Measurements from ENCODE around the gene ACSL3.
A peak's percentile ranks its signal among the peaks of the same experiment; 100 is the strongest.
"Not testable (repeated sequence)": the region's sequence is repeated elsewhere in the genome, so short reads cannot be mapped to it uniquely, and the experiment has no call there.

The ACSL3 gene

DNA sequence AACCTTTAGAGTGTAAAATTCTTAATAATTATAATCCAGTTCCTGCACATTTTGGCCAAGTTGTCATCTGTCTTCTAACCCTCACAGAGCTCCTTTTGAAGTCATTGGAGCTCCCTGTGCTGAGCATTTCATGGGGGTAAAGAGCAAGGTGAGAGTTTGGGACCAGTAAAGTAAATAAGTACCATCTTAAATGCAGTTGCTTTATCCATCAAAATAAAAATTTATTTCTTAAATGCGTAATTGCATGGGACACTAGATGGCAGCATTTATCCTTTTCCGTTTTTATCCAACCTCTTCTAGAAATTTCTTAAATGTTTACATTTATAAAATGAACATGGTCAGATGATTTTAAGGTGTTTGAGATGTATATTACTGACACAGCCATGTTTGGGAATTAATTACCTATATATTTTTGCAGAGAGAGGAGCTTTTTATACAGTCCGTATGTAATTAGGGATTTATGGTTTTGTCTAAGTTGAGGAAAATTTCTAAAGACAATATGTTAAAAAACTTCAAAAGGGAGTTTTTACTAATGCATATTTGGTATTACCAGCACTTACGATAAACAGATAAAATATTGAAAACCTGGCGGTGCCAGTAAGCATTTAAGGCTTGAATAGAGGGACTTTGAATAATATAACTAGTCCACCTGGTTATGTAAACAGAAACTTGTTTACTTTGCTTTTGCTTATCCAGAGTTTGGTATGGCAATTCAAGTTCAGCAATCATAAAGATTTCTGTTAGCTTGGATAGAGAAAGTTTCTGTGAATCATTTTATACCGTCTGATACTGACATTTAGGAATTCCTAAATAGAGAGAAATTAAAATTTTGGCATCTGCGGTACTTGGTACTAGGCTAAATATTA lies 54.5 kb downstream of the ACSL3 start:
- DNase-seq, result no peak

DNA sequence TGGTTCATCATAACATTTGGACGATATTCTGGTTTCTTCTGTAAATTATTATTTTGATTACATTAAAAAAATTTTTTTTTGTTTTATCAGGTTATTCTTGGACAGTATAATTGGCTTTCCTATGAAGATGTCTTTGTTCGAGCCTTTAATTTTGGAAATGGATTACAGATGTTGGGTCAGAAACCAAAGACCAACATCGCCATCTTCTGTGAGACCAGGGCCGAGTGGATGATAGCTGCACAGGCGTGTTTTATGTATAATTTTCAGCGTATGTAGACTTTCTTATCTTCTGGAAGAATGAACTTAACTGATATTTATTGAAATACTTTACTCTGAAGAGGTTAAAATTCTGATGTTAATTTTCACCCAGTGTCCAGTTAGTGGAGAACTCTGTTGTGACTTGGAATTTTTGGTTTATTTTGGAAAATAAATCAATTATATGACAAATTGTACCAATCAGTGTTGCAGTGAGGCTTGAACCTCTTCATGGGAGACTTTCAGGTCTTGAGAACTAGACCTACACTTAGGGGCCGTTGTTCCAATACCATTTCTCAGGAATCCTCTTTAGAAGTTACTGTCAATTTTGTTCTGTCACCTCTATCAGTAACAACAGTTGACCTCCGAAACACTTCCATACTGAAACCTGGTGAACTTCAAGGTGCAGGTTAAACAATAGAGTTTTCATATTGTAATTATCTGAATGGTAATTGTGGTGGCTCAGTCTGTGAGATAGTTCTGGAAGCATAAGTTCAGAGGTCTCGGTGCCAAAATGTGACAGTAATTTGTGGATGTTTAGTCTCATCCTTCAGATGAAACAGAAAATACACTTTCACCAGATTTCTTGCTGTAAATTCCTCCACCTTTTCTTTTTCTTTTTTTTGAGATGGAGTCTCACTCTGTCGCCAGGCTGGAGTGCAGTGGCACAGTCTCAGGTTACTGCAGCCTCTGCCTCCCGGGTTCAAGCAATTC lies 55.7 kb downstream of the ACSL3 start:
- DNase-seq, result no peak

DNA sequence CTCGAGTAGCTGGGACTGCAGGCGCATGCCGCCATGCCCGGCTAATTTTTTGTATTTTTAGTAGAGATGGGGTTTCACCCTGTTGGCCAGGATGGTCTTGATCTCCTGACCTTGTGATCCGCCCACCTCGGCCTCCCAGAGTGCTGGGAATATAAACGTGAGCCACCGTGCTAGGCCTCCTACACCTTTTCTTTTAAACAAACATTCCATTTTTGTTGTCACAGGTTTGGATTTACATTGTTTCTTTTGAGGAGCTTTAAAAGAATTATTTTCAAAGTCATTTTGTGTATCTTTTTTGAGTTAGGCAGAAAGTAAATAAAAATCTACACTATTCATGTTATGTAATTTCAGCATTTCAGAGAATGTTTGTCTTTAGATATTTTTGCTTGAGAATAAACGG lies 56.4 kb downstream of the ACSL3 start:
- DNase-seq, result not testable (repeated sequence)

DNA sequence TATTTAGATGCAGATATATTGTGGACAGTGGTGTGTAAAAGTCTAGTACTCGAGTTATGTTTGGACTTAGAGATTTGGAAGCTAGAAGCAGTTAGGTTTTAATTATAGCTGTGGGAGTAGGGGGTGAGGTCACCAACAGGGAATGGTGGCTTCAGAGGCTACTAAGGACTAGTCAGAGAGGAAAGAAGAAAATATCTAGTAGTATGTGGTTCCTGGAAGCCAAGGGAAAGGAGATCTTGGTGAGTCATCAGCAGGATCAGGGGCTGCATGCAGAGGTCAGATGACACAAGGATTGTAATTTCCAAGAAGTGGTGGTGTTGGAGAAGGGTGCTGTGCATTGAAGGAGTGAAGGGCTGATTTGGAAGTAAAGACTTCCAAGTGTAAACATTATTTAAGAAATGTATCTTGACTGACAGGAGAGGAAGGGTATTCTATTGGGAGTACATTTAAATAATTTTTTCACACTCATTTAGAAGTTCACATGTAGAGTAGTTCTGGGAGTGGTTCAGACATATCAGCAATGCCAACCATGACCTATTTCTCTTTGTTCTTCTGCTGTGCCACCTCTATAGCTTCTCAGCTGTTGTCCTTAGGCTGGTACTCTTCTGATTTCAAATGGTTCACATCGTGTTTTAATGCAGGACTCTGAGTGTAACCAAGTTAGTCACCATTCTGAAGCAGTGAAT lies 59.1 kb downstream of the ACSL3 start:
- DNase-seq, result no peak

DNA sequence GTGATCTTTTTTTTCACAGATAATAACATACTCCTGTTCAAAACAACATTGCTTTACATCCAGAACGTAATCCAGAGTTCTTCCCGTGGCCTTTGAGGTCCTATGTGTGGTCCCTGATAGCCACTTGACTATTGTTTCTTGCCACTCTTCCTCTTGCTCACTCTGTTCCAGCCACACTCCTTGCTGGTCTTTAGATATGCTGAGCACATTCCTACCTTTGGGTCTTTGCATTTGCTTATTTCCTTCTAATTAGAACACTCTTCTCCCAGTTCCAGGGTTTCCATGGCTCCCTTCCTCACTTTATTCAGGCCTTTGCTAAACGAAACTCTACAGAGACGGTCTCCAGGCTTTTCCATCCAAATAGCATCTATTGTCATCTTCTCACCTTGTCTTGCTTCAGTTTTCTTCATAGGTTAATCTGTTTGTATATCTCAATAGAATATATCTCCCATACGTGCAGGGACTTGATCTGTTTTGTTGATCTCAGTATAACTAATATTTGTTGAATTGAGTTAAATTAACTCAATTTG lies 59.9 kb downstream of the ACSL3 start:
- no peak for DNase-seq

DNA sequence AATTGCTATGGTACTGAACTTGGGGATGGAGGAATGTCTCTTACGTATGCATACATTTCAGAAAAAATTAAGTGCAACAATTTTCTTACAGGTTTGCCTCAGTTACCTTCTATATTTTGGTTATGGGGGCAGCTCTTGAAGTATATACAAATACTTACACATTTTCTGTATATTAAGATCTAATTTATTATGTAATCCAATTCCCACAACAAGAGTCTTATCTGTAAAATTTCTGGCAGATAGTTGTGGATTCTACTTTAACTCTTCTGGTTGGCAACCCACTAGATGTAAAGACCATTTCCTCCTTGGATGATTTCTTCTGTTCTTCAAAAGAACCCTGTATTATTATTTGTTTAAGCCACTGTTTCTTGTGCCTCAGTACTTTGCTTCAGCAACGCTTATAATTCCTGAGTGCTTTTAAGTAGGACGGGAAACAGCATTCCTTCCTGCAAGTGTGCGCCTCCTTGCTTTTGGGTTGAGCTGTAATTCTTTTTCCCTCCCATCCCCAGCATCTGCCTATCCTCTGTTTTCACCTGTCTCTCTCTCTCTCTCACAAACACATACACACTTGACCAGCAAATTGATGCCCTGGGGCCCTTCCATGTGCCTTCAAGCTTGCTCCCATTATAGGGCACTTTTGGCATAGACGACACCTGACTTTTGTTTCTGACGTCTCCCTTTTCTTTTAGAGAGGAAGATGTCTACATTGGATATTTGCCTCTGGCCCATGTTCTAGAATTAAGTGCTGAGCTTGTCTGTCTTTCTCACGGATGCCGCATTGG lies 61.4 kb downstream of the ACSL3 start:
- DNase-seq, result no peak

DNA sequence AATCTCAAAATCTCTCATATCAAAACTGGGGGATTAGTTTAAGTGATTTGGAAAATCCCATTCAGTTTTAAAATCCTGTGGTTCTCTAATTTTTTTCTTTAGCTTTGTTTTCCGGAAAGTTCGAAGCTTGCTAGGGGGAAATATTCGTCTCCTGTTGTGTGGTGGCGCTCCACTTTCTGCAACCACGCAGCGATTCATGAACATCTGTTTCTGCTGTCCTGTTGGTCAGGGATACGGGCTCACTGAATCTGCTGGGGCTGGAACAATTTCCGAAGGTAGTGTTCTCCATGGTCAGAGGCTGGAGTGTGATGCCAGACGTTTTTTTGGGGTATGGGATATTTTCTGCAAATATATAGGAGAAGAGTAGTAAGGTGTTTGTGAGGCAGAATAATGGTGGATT lies 66.1 kb downstream of the ACSL3 start:
- no peak for DNase-seq

DNA sequence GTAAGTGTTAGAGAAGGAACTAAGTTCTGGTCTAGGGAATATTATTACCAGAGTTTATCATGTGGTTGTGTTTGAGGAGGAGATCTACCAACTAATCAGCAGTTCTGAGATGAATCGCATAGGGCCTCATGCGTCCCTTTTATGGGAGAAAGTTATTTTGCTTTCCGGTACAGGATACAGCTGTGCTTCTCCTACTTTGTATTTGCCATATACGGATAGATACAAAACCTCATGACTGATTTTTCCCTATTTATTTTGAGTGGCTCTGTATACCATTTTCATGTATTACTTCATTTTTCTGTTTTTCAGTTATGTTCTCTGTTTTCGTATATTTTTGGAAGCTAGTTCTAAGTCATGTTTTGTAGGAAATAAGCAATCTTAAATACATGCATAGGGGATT lies 66.8 kb downstream of the ACSL3 start:
- no peak for DNase-seq

DNA sequence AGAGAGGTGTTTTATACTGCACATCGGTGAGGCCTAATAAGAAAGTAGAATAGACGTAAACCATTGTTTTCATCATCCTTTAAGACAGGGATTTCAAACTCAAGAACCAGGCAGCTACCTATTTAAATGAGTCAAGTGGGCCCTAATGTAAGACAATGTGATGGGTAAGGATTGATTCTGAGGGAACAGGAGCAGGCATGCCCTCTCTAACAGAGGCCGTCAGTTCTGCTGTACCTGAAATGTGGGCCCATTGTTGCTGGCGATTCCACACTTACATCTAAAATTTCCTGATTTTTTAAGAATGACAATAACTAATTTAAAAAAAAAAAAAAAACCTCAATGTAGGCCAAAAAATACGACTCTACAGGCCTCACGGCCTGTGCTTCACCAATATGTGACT lies 67.5 kb downstream of the ACSL3 start:
- DNase-seq, result no peak

DNA sequence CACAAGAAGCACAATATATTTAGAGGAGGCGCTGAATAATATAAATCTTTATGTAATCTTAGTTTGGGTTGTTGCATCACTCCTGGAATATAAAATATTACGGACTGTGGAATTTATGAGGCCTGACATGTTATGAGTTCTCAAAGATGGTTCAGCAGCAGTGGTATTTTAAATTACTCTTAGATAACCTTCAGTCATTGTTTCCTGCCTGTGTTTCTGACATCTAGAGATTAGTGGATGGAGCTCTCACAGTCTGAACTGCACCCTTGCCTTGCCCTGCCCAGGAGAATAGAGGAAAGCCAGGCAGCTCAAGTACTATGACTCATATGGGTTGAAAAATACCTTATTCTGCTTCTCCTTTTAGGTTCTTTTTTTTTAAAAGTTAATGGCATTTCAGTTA lies 70.0 kb downstream of the ACSL3 start:
- DNase-seq, result no peak

DNA sequence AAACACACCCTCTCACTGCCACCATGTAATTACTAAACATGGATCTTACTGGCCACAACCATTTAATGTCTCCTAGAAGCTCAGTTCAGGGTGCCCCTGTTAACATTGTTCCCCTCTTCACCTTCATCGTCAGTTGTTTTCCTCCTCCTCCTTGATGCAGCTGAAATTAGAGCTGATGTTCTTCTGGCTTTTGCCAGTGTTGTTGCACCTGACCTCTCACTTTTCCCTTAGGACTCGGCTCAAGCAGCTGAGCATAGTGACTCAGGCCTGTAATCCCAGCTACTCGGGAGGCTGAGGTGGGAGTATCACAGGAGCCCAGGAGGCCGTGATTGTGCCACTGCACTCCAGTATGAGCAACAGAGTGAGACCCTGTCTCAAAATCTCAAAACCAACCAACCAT lies 70.8 kb downstream of the ACSL3 start:
- no peak for DNase-seq

DNA sequence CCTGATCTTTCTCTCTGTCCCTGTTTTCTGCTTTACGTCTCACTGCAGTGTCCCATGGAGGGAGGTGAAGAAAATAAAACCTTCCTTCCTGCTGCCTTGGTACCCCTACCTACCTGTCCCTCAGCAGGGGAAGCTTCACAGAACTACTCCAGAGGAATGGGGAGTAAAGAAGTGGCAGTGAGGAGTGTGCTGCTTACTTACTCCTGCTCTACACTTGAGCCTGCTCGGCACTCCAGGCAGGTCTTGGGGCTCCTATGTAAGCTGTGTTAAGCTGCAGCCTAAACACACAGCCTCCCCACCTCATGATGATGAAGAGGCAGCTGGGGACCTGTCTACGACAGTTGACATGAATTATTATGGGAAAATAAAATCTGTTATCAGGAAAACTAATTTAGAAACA lies 72.6 kb downstream of the ACSL3 start:
- DNase-seq, result no peak

DNA sequence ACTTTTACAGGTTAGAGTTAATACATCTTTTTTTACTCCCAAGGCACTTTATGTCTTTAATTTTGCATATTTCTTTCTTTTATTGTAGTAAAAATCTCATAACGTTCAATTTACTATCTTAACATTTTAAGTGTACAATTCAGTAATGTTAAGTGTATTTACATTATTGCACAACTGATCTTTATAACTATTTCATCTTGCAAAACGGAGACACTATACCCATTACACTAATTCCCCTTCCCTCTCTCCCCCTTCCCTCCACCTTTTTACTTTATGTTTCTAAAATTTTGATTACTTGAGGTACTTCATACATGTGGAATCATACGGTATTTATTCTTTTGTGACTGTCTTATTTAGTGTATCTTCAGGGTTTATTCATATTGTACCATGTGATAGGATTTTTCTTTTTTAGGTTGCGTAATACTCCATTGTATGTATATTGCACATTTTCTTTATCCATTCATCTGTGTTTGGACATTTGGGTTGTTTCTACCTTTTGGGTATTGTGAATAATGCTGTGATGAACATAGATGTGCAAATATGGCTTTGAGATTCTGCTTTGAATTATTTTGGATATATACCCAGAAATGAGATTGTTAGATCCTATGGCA lies 75.0 kb downstream of the ACSL3 start:
- no peak for DNase-seq

DNA sequence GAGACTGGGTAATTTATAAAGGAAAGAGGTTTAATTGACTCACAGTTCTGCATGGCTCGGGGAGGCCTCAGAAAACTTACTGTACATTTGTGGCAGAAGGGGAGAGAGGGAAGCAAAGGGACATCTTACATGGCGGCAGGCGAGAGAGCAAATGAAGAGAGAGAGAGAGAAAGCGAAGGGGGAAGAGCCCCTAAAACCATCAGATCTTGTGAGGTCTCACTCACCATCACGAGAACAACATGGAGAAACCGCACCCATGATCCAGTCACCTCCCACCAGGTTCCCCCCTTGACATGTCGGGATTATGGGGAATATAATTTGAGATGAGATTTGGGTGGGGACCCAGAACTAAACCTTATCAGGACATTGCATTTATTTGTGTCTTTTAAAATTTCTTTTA lies 75.9 kb downstream of the ACSL3 start:
- DNase-seq, result no peak

DNA sequence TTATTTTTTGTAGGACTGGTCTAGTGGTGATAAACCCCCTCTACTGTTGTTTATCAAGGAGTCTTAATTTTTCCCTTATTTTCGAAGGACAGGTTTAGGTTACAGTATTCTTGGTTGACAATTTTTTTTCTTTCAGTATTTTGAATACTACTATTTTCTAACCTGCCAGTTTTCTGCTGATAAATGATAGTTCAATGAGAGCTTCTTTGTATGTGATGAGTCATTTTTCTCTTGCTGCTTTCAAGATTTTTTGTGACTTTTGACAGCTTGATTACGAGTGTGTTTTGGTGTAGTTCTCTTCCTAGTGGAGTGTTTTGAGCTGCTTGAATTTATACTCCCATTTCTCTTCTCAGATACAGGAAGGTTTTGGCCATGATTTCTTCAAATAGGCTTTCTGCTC lies 77.5 kb downstream of the ACSL3 start:
- no peak for DNase-seq

DNA sequence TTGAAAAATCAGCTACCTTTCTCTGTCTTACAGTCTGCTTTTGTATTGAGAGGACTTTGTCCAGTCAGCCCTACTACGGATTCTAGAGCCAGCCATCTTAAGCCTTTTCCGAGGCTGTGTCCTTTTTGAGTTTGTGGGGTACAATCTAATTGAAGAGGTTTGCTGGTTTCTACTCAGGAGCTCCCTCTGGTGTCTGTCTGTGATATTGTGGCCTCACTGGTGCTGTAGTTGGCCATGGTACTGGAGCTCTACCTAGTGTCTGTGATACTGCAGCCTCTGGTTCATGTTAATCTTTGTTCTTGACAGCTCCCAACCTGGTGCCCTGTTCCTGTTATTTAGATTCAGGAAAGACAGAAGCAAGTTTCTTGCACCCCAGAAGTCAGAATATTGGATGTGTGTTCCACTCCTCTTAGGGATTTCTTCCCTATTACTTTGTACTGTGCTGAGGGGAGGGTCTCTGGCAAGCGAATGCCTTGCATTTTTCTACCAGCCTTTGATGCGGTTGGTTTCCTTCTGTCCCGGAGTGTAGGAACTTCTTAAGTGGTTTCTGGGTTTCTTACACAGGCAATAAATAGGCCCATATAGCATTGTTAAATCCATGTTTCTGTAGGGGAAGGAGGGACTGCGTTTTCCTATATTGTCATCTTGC lies 78.5 kb downstream of the ACSL3 start:
- peak; percentile 64 for DNase-seq

DNA sequence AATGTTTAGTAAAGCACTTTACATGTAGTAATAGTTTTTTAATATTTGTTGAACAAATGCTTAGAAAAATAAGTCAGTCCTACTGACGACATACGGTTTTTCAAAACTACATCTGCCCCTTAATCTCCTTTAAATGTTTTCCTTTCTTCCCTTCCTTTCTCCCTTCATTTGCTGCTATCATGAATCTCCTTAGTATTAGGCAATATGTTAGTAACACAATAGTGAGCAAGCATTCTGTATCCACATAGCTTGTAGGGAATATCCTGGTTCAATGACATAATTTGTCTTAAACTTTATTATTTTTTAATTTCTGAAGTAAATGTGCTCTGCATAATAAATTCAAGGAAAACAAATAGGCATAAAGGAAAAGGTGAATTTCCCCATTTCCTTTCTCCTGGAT lies 79.1 kb downstream of the ACSL3 start:
- no peak for DNase-seq

DNA sequence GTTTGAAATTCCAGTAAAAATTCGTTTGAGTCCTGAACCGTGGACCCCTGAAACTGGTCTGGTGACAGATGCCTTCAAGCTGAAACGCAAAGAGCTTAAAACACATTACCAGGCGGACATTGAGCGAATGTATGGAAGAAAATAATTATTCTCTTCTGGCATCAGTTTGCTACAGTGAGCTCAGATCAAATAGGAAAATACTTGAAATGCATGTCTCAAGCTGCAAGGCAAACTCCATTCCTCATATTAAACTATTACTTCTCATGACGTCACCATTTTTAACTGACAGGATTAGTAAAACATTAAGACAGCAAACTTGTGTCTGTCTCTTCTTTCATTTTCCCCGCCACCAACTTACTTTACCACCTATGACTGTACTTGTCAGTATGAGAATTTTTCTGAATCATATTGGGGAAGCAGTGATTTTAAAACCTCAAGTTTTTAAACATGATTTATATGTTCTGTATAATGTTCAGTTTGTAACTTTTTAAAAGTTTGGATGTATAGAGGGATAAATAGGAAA lies 80.7 kb downstream of the ACSL3 start:
- DNase-seq, result no peak

DNA sequence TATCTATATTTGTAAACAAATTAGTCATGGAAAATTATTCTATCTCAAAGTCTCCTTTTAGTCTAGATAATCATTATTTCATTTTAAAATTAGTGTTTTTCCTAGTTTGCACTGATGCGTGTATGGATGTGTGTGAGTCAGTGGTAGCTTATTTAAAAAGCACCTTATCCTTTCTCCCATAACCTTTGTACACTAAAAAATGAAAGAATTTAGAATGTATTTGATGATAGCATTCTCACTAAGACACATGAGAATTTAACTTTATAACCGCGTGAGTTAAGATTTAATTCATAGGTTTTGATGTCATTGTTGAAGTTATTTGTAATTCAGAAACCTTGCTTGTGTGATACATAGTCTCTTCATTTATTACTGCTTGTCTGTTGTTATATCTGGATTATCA lies 81.7 kb downstream of the ACSL3 start:
- DNase-seq, result no peak

DNA sequence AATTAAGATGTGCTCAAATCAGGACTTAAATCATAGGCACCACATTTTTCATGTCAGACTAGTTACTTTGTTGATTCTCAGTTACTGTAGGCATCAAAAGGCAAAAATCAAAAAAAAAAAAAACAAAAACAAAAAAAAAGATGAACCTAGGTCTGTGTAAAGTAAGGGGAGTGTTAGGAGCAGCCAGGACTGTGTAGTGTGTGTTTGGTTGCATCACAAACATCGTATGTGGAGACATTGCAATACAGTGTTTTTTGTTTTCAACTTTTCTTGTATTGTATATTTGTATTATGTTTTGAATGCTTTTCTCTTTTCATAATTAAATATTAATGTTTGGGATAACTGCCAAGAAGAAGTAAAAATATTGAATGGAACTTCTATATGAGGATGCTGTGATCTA lies 82.1 kb downstream of the ACSL3 start:
- DNase-seq, result no peak

DNA sequence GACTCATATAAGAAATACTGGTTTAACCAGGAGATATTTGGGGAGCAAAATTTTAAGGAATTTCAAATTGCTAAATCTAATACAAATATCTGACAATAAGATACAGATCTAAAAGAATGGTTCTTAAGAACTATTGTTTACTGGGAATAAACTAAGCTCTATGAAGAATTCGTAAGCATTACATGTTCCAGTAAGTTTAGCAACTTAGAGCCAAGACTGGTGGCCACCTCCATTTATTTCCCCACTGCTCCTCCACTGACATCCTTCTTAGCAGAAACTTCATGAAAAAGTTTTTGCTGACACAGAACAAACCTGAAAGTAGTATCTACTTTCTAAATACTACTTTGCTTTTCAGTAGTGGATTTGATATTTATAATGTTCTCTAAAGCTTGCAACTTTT lies 83.0 kb downstream of the ACSL3 start:
- no peak for DNase-seq
